ENCODE data around the gene LPO. TPM values are rescaled to one million over a fixed set of nuclear protein-coding genes. Genes with fewer than 3 reads are reported as not detected.

Gene LPO
- total RNA-seq, 1 experiment from 2014 or later, result 0.06 TPM

DNA sequence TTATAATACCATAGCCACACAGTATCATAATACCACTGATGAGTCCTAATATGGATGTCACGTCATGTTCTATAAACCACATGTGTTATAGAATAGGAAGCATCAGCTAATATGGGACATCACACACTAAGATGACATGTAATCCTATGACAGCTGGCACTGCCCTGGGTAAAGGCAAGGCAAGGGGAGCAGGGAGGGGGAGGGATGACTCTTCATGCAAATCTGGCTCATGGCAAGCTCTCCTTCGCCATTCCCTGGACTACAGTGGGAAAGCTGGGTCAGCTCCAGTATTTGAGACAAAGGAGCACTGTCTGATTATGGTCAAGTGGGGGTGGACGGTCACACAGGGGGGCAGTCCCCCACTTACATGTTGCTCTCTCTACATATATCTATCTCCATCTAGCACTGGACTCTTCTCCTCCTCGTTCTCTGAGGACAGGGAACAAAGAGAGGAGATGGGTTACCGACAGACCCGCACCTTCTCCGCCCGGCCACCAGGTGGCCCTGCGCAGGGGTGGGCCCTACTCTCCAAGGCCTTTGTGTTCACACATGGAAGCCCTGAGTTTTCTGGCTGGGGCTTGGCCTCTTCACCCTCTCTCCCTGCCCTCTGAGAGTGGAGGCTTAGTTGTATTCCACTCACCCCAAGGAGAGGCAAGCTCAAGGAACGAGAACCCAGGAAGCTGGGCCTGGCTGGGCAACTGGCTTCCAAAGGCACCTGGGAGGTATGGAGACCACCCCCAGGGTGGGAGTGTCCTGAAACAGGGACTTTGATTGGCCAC is 65.8 kb downstream of the LPO start:
- peak; percentile 52 for DNase-seq (ENCODE audit: low read depth)

GRCh38 chr17:58304750-58305486 is 66.5 kb downstream of the LPO start:
- DNase-seq (ENCODE audit: low read depth), result no peak

- DNase-seq (ENCODE audit: low read depth), result no peak
These were observed 67.2 kb downstream of the LPO start for GRCh38 chr17:58305626-58306025.

- DNase-seq (ENCODE audit: low read depth), result no peak
These were observed 68.0 kb downstream of the LPO start for GRCh38 chr17:58306131-58306951.

DNA sequence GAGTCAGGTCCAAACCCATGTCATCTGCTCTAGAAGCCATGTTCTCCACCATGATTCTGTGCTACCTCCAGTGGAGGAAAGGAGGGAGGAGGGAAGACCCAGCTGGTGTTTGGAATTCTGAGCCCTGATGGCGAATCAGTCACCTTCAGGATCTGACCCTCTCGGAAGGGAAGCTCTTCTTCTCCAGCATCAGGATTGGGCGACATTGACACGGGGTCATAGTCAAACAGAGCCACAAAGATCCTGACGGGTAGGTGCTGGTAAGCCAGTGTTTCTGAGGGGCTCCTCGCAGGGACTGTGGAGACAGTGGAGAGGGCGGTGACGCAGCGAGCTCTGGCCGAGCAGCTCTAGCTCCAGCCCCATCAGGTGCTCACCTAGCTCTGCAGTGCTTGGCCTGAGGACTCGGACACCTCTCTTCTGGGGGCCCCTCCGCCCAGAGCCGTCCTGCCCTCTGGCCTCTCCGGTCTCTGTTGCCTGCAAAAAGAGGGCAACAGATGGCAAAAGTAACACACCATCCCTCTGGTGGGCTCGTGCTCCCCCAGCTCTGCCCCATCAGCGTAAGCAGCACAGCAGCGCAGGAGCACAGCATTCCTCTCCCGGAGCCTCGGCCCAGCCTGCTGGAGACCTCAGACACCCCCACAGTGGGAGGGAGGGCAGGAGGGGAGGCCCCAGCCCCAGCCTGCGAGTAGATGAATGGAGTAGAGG is 69.2 kb downstream of the LPO start:
- no peak for DNase-seq (ENCODE audit: low read depth)

GRCh38 chr17:58308173-58308984 is 70.0 kb downstream of the LPO start:
- DNase-seq (ENCODE audit: low read depth), result no peak

- DNase-seq (ENCODE audit: low read depth), result no peak
These were observed 70.9 kb downstream of the LPO start for GRCh38 chr17:58308985-58309917.

DNA sequence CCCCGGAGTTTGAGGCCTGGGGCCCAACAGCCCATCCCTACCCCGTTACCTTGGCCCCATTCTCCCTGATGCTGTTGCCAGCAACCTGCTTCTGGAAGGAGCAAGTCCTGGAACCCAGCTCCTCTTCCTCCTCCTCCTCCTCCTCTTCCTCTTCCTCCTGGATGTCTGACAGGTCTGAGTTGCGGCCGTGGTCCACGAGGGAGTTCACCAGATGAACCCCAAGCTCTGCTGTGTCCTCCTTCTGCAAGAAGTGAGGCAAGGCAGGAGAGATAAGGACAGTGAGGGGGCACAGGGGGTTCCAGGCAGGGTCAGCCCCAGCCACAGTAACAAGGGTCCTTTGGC is 71.5 kb downstream of the LPO start:
- DNase-seq (ENCODE audit: low read depth), result no peak

GRCh38 chr17:58310511-58311428 is 72.4 kb downstream of the LPO start:
- DNase-seq (ENCODE audit: low read depth), result no peak

GRCh38 chr17:58311429-58311894 is 73.1 kb downstream of the LPO start:
- DNase-seq (ENCODE audit: low read depth), result no peak

DNA sequence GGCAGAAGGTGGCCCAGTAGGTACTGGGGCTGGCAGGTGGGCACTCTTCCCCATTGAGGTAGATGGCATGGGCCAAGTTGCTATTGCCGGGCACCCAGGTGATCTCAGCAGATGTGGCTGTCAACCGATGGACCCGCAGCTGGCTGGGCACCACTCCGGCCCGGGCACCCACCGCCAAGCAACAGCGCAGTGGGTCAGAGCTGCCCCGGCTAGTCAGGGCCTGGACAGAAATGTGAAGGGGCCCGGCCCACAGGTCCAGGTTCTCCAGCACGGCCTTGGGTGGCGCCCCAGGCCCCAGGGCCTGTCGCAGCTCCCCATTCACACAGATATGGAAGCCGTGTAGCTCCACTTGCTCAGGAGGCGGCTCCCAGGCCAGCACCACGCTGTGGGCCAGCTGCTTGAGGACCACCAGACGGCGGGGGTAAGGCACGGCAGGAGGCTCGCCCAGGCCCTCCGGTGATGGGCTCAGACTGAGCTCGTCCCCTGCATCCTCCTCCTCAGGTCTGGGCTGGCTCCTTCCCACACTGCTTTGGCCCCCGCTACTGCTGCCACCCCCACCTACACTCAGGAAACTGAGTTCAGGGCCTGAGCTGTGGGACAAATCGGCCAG is 73.7 kb downstream of the LPO start:
- no peak for DNase-seq (ENCODE audit: low read depth)

DNA sequence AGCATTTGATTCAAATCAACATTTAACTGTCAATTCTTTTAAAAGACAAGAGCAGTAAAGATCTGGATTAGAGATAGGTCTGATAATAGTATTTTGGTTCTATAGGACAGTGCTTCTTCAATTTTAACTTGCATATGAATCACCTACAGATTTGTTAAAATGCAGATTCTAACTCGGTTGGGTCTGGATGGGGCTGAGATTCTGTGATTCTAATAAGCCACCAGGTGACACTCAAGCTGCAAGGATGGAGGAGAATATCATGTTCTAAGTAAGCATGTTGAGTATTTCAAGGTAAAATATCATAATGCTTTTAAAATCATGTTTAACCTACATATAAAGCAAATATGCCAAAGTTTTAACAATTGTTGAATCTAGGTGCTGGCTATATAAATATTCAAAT is 74.4 kb downstream of the LPO start:
- no peak for DNase-seq (ENCODE audit: low read depth)

DNA sequence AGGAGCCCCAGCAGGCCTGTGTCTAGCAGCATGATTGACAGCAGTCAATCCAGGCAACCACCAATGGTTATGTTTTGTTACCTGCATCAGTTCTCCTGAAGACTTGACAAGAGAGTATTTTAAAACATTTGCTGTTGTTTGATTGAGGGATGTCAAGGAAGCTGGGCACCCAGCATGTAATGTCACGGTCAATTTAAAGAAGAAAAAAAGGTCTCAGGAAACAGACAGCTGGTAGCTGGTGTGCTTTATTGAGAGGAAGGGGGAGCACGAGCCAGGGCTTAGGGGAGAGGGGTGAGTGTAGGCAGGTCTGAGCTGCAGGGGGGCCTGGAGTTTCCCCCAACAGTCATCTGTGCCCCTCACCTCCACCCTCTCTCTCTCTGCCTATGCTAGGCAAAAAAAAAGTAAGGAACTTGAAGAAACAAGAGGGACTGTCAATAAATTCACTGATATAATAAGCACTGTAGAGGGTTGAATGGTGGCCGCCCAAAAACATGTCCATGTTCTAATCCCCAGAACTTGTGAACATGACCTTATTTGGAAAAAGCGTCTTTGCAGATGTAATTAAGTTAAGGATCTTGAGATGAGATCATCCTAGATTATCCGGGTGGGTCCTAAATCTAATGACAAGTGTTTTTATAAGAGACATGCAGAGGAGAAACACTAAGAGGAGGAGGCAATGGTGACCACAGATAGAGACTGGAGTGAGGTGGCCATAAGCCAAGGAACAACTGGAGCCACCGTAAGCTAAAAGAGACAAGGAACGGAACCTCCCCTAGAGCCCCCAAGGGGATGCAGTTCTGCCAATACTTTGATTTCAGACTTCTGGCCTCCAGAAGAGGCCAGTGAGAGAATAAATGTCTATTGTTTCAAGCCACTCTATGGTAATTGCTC is 75.7 kb downstream of the LPO start:
- no peak for DNase-seq (ENCODE audit: low read depth)

DNA sequence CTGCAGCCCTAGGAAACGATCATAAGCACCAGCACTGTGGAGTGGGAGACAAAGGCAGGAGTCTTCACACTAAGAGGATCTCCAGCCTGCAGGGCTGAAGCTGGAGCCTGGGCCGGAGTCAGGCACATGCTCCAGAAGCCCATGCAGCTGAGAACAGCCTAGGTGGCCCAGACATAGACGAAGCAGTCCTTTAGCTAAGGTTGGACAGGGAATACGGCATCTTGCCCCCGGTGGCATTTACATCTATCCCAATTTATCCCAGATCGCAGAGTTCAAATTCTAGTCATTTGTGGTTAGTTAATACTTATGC is 76.3 kb downstream of the LPO start:
- no peak for DNase-seq (ENCODE audit: low read depth)

- peak; percentile 0 for DNase-seq (ENCODE audit: low read depth)
These were observed 76.9 kb downstream of the LPO start for GRCh38 chr17:58315281-58315711.

GRCh38 chr17:58315750-58316149 is 77.4 kb downstream of the LPO start:
- no peak for DNase-seq (ENCODE audit: low read depth)

GRCh38 chr17:58316260-58316960 is 78.0 kb downstream of the LPO start:
- no peak for DNase-seq (ENCODE audit: low read depth)

Measured in Daoy (cell line).